ENCODE measurements around the gene NFE2L1. TPM values are rescaled to one million over a fixed set of nuclear protein-coding genes. Genes with fewer than 3 reads are reported as not detected.
A peak's percentile ranks its signal among the peaks of the same experiment; 100 is the strongest.

NFE2L1 gene
- total RNA-seq, 1 experiment from 2014 or later, result 161 TPM

DNA sequence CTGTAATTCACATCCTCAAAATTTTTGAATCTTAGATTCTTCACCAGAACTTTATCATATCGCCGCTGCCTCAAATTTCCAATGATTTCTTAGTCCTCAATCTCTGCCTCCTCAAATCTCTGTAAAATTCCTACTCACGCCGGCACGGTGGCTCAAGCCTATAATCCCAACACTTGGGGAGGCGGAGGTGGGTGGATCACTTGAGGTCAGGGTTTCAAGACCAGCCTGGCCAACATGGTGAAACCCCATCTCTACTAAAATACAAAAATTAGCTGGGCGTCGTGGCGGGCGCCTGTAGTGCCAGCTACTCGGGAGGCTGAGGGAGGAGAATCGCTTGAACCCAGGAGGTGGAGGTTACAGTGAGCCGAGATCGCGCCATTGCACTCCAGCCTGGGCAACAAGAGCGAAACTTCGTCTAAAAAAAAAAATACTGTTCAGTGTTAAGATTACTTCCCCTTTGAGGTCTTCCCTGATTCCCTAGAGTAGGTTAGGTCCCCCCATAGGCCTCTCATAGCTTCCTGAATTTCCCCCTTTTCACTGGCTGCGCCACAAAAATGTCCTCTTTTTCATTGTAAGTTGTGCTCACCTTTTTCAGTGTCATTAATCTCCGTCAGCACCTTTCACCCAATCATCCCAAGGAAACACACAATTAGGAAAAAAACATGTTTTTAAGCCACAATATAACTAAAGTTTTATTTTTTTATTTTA is 54.0 kb downstream of the NFE2L1 start:
- Histone ChIP-seq H2BK15ac (ENCODE audit: low read depth, low read length) (no peak overlapping the region), H3K23me2 (ENCODE audit: insufficient read length, low read depth, low read length, poor library complexity, severe bottlenecking) (peaks cover 8% of the 10 kb centered on the region), H3K27me3 (ENCODE audit: insufficient read depth, low read length) (no peaks in the 10 kb centered on the region), H2AFZ (ENCODE audit: low read length) (no peak overlapping the region), H3T11ph (ENCODE audit: low read length) (no peak overlapping the region), H2BK20ac (ENCODE audit: low read depth, low read length, poor library complexity, severe bottlenecking) (no peak overlapping the region), H2BK120ac (ENCODE audit: low read depth, low read length, poor library complexity, severe bottlenecking) (no peak overlapping the region), H4K20me1 (ENCODE audit: control insufficient read depth, insufficient read depth, insufficient read length) (no peaks in the 10 kb centered on the region), H3K9me3 (ENCODE audit: control insufficient read depth, low read depth, low read length) (no peaks in the 10 kb centered on the region), H4K5ac (ENCODE audit: insufficient read length, low read depth, low read length) (no peak overlapping the region), H4K91ac (ENCODE audit: insufficient read length, low read depth, low read length) (no peak overlapping the region), H3K23ac (ENCODE audit: insufficient read length, low read depth, low read length) (no peak overlapping the region), H3K56ac (ENCODE audit: insufficient read length, low read depth, low read length) (no peak overlapping the region), H3K79me2 (ENCODE audit: insufficient read depth, low read length) (peaks cover 19% of the 10 kb centered on the region; the same call in 1 of the 2 replicates), H2AK5ac (ENCODE audit: insufficient read length, low read length) (no peak overlapping the region), H3K18ac (ENCODE audit: insufficient read length, low read depth, low read length) (no peak overlapping the region), H3K14ac (ENCODE audit: insufficient read depth, low read length) (no peak overlapping the region), H3K9ac (ENCODE audit: extremely low read depth, insufficient read length, low read length) (no peak overlapping the region), H3K4ac (ENCODE audit: low read depth, low read length) (no peak overlapping the region), H3K4me2 (ENCODE audit: insufficient read depth, insufficient read length, low read length) (no peak overlapping the region), H2BK5ac (ENCODE audit: insufficient read length, low read length) (no peak overlapping the region), H3K4me1 (ENCODE audit: insufficient read depth, low read length) (no peaks in the 10 kb centered on the region), H4K8ac (replicated peaks; ENCODE audit: insufficient read length, low read depth, low read length) (no peak overlapping the region), H3K79me1 (ENCODE audit: insufficient read depth, low read depth, low read length, poor library complexity, severe bottlenecking) (no peaks in the 10 kb centered on the region), H3K27ac (ENCODE audit: insufficient read length, low read depth, low read length) (no peak overlapping the region), H2BK12ac (ENCODE audit: insufficient read length, low read depth, low read length) (no peak overlapping the region)
- Mint-ChIP-seq H3K9me3 (peaks cover 0 to 8% of the 10 kb centered on the region in 2 experiments; a peak in 4 of 5 replicates), H3K27ac (peak overlapping the region in 1 of 3 experiments; percentile 66; a peak in 1 of 7 replicates), H3K36me3 (ENCODE audit: insufficient read depth in 1 of 3, low read depth in 3 of 3) (peaks cover 0 to 2% (median 0%) of the 10 kb centered on the region in 3 experiments; a peak in 2 of 7 replicates), H3K4me1 (peaks cover 6 to 14% of the 10 kb centered on the region in 2 experiments), H3K4me3 (peak overlapping the region; percentile 81 to 99), H3K27me3 (ENCODE audit: low read depth) (peaks cover 8% of the 10 kb centered on the region)
- DNase-seq, result no peak
- TF ChIP-seq, protein P1, sequence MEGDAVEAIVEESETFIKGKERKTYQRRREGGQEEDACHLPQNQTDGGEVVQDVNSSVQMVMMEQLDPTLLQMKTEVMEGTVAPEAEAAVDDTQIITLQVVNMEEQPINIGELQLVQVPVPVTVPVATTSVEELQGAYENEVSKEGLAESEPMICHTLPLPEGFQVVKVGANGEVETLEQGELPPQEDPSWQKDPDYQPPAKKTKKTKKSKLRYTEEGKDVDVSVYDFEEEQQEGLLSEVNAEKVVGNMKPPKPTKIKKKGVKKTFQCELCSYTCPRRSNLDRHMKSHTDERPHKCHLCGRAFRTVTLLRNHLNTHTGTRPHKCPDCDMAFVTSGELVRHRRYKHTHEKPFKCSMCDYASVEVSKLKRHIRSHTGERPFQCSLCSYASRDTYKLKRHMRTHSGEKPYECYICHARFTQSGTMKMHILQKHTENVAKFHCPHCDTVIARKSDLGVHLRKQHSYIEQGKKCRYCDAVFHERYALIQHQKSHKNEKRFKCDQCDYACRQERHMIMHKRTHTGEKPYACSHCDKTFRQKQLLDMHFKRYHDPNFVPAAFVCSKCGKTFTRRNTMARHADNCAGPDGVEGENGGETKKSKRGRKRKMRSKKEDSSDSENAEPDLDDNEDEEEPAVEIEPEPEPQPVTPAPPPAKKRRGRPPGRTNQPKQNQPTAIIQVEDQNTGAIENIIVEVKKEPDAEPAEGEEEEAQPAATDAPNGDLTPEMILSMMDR (conservative IDR thresholded peaks at IDR 0.05), result no peak
- no CpG with 5 or more reads among the region's 19 CpGs for WGBS (ENCODE audit: extremely low coverage, insufficient read length, low lambda C conversion rate)

All from H9 (cell line).